SK-N-SH (cell line): ENCODE data around the gene LARGE1. TPM values are rescaled to one million over a fixed set of nuclear protein-coding genes. Genes with fewer than 3 reads are reported as not detected.

Source experiments
- CTCF ChIA-PET: fragments of 300-600, 350-600 bp; formaldehyde crosslinking; extraction: SDS; loops from one replicate; lab custom pipeline; 2021; lab: Yijun Ruan, JAX
- POLR2A ChIA-PET: fragments of 350-600 bp; sonication (Branson Sonifier 250); formaldehyde crosslinking; extraction: SDS; loops from one replicate; lab custom pipeline; 2020; ENCODE audit warnings: antibody characterized with exemption, inconsistent platforms; lab: Yijun Ruan, JAX
- DNase-seq: peaks from one replicate; pipeline ENCODE4 v3.0.0; 2012
- H2AFZ ChIP-seq: fragments of 200-600 bp; sonication (generic); 2 replicates; pipeline ENCODE4 v1.8.1; 2016; ENCODE audit warnings: antibody characterized with exemption, mild to moderate bottlenecking, low read depth
- H3F3A ChIP-seq: fragments of 200-600 bp; sonication (generic); replicated peaks from 2 replicates; pipeline ENCODE3; 2016; ENCODE audit warnings: antibody characterized with exemption, mild to moderate bottlenecking; ENCODE audit not compliant: insufficient read depth
- H3K27ac ChIP-seq, 2 experiments: fragments of 200-500 bp in 1 of 2; fragments of 200-600 bp in 1 of 2; sonication (Bioruptor generic) in 1 of 2; sonication (generic), shearing (Covaris generic) in 1 of 2; 2 replicates each; pipeline versions ENCODE4 v1.5.1 to v1.6.1; 2014 to 2016; ENCODE audit warnings: low read depth in 2 of 2, inconsistent platforms in 1 of 2, low read length in 1 of 2, mild to moderate bottlenecking in 1 of 2, mixed read lengths in 1 of 2
- H3K27me3 ChIP-seq: fragments of 200-600 bp; sonication (generic), shearing (Covaris generic); 2 replicates; pipeline ENCODE4 v1.6.1; 2016; ENCODE audit warnings: mixed run types; ENCODE audit not compliant: insufficient read depth
- H3K36me3 ChIP-seq, 2 experiments: fragments of 200-500 bp in 1 of 2; fragments of 200-600 bp in 1 of 2; sonication (Bioruptor generic) in 1 of 2; sonication (generic) in 1 of 2; replicated peaks in 1 of 2; 2 replicates each; pipeline versions ENCODE3 to v1.5.1; 2014 to 2016; ENCODE audit warnings: low read length in 1 of 2, mild to moderate bottlenecking in 1 of 2; ENCODE audit not compliant: insufficient read depth in 2 of 2, control insufficient read depth in 1 of 2
- H3K4me1 ChIP-seq, 2 experiments: fragments of 200-500 bp in 1 of 2; fragments of 200-600 bp in 1 of 2; sonication (Bioruptor generic) in 1 of 2; sonication (generic), shearing (Covaris generic) in 1 of 2; 2 replicates each; pipeline versions ENCODE4 v1.5.1 to v1.6.1; 2014 to 2016; ENCODE audit warnings: low read depth in 1 of 2, low read length in 1 of 2, mixed run types in 1 of 2; ENCODE audit not compliant: insufficient read depth in 2 of 2, control insufficient read depth in 1 of 2
- H3K4me2 ChIP-seq: fragments of 200-600 bp; sonication (generic), shearing (Covaris generic); 2 replicates; pipeline ENCODE4 v1.6.1; 2017; ENCODE audit warnings: mixed run types
- H3K4me3 ChIP-seq, 2 experiments: fragments of 200-500 bp in 1 of 2; fragments of 200-600 bp in 1 of 2; sonication (Bioruptor generic) in 1 of 2; sonication (generic), shearing (Covaris generic) in 1 of 2; 2 replicates each; pipeline versions ENCODE4 v1.5.1 to v1.8.1; 2014 to 2016; ENCODE audit warnings: low read depth in 2 of 2, inconsistent platforms in 1 of 2, low read length in 1 of 2, mild to moderate bottlenecking in 1 of 2, mixed read lengths in 1 of 2, moderate library complexity in 1 of 2
- H3K79me2 ChIP-seq: fragments of 200-600 bp; sonication (generic); 2 replicates; pipeline ENCODE4 v1.8.1; 2017; ENCODE audit warnings: mild to moderate bottlenecking; ENCODE audit not compliant: insufficient read depth
- H3K9ac ChIP-seq: fragments of 200-600 bp; sonication (generic); 2 replicates; pipeline ENCODE4 v1.6.1; 2017; ENCODE audit warnings: mixed run types
- H3K9me2 ChIP-seq: fragments of 200-600 bp; sonication (generic); 2 replicates; pipeline ENCODE4 v1.6.1; 2017; ENCODE audit warnings: mixed run types
- H3K9me3 ChIP-seq: fragments of 200-600 bp; sonication (generic); 2 replicates; pipeline ENCODE4 v1.6.1; 2017; ENCODE audit warnings: mixed run types, mild to moderate bottlenecking, moderate library complexity
- H4K20me1 ChIP-seq: fragments of 200-600 bp; sonication (generic); 2 replicates; pipeline ENCODE4 v1.6.1; 2017; ENCODE audit warnings: mild to moderate bottlenecking, mixed run types; ENCODE audit not compliant: insufficient read depth
- CHD2 ChIP-seq: fragments of 150-350 bp; IDR thresholded peaks from 2 replicates; pipeline ENCODE4 v1.6.1; 2018; ENCODE audit warnings: low read length; ENCODE audit not compliant: partially characterized antibody
- CTCF ChIP-seq: fragments of 200-600 bp; sonication (generic); IDR thresholded peaks from 2 replicates; pipeline ENCODE4 v1.6.1; 2017; ENCODE audit warnings: antibody characterized with exemption, mild to moderate bottlenecking, moderate library complexity
- FOXM1 ChIP-seq: IDR thresholded peaks from 2 replicates; pipeline ENCODE4 v1.4.0; 2012; ENCODE audit warnings: low read depth, mild to moderate bottlenecking
- MEF2A ChIP-seq: IDR thresholded peaks from 2 replicates; pipeline ENCODE4 v1.4.0; 2012; ENCODE audit warnings: low read depth, borderline replicate concordance
- NFIC ChIP-seq: IDR thresholded peaks from 2 replicates; pipeline ENCODE4 v1.4.0; 2012; ENCODE audit warnings: borderline replicate concordance
- NRF1 ChIP-seq: IDR thresholded peaks from 2 replicates; pipeline ENCODE4 v1.6.1; 2012; ENCODE audit warnings: low read depth, mild to moderate bottlenecking, low read length
- POLR2AphosphoS5 ChIP-seq: IDR thresholded peaks from 2 replicates; pipeline ENCODE4 v1.6.1; 2012; ENCODE audit warnings: low read depth, low read length
- RCOR1 ChIP-seq: fragments of 150-350 bp; IDR thresholded peaks from 2 replicates; pipeline ENCODE4 v1.6.1; 2017; ENCODE audit warnings: antibody characterized with exemption, low read length
- RFX5 ChIP-seq: IDR thresholded peaks from 2 replicates; pipeline ENCODE4 v1.6.1; 2012; ENCODE audit warnings: mild to moderate bottlenecking, improper control_type of control experiment, low read length
- RXRA ChIP-seq: IDR thresholded peaks from 2 replicates; pipeline ENCODE4 v1.4.0; 2012; ENCODE audit warnings: low read depth, mild to moderate bottlenecking, borderline replicate concordance
- SIN3A ChIP-seq: IDR thresholded peaks from 2 replicates; pipeline ENCODE4 v1.6.1; 2012; ENCODE audit warnings: low read depth, mild to moderate bottlenecking, low read length, moderate library complexity, borderline replicate concordance
- TCF12 ChIP-seq: IDR thresholded peaks from 2 replicates; pipeline ENCODE4 v1.4.0; 2012
- TEAD4 ChIP-seq: IDR thresholded peaks from 2 replicates; pipeline ENCODE4 v1.4.0; 2012; ENCODE audit warnings: mild to moderate bottlenecking, borderline replicate concordance; ENCODE audit not compliant: insufficient read depth
- USF2 ChIP-seq: fragments of 150-350 bp; IDR thresholded peaks from 2 replicates; pipeline ENCODE4 v1.6.1; 2017; ENCODE audit warnings: antibody characterized with exemption, low read length, low read depth, borderline replicate concordance
- YY1 ChIP-seq: IDR thresholded peaks from 2 replicates; pipeline ENCODE4 v1.4.0; 2012; ENCODE audit warnings: low read depth, mild to moderate bottlenecking
- ZBTB33 ChIP-seq: IDR thresholded peaks from 2 replicates; pipeline ENCODE4 v1.4.0; 2012; ENCODE audit warnings: low read depth, borderline replicate concordance
- WGBS: methylation state at CpG from one replicate; pipeline ENCODE4 v1.1.6; 2017; ENCODE audit warnings: low lambda C conversion rate; 5-methylcytosine and 5-hydroxymethylcytosine counted together
- polyA plus RNA-seq, 3 experiments: library from polyadenylated mRNA; depleted of rRNA; stranded (reverse); fragments of >200 nt; gene quantifications; 2 replicates each; pipeline ENCODE4 v1.2.3, GENCODE V29; 2012
- TF ChIP-seq, protein P1 (sequence below): IDR thresholded peaks from 2 replicates; pipeline ENCODE4 v1.6.1; 2012; ENCODE audit warnings: mild to moderate bottlenecking, low read depth, low read length, moderate library complexity
- TF ChIP-seq, protein P2 (sequence below): IDR thresholded peaks from 2 replicates; pipeline ENCODE4 v1.4.0; 2012; ENCODE audit warnings: low read depth, borderline replicate concordance
- TF ChIP-seq, protein P3 (sequence below): fragments of 150-350 bp; IDR thresholded peaks from 2 replicates; pipeline ENCODE4 v1.6.1; 2016; ENCODE audit warnings: mild to moderate bottlenecking, low read depth, low read length

Gene LARGE1
- polyA plus RNA-seq, 1 of the 3 experiments (the other 2 are of a cell fraction), result 1.1 TPM

DNA sequence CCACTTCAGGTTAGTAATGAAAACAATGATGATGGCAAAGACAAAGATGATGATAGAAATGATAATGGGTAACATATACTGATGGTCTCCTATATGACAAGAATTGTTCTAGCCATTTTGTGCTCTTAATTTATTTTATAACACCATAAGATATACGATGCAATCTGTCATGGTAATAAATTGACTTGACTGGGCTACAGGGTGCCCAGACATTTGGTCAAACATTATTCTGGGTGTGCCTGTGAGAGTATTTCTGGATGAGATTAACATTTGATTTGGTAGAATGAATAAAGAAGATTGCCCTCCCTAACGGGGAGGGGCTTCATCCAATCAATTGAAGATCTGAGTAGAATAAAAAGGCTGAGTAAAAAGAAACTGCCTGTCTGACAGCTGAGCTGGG lies 237.3 kb downstream of the LARGE1 start:
- Histone ChIP-seq H3K4me2 (no peak overlapping the region), H4K20me1 (no peaks in the 10 kb centered on the region), H3F3A (no peaks in the 10 kb centered on the region), H3K4me1 (no peaks in the 10 kb centered on the region; a peak in 1 of 4 replicates), H3K36me3 (no peaks in the 10 kb centered on the region), H3K9me2 (no peaks in the 10 kb centered on the region), H3K4me3 (no peak overlapping the region), H2AFZ (no peak overlapping the region), H3K9ac (no peak overlapping the region), H3K27ac (no peak overlapping the region), H3K79me2 (no peaks in the 10 kb centered on the region), H3K27me3 (no peaks in the 10 kb centered on the region), H3K9me3 (no peaks in the 10 kb centered on the region)
- DNase-seq, result no peak
- ChIA-PET CTCF (no interaction called here), POLR2A (no interaction called here)
- WGBS, result 4% methylated on average over 2 of the region's 2 CpGs
- TF ChIP-seq TCF12 (no peak), RCOR1 (no peak), CHD2 (no peak), USF2 (no peak), TEAD4 (no peak), POLR2AphosphoS5 (no peak), ZBTB33 (no peak), RXRA (no peak), SIN3A (no peak), RFX5 (no peak), NFIC (no peak), FOXM1 (no peak), YY1 (no peak), CTCF (no peak), NRF1 (no peak), MEF2A (no peak)
- TF ChIP-seq, protein P1, sequence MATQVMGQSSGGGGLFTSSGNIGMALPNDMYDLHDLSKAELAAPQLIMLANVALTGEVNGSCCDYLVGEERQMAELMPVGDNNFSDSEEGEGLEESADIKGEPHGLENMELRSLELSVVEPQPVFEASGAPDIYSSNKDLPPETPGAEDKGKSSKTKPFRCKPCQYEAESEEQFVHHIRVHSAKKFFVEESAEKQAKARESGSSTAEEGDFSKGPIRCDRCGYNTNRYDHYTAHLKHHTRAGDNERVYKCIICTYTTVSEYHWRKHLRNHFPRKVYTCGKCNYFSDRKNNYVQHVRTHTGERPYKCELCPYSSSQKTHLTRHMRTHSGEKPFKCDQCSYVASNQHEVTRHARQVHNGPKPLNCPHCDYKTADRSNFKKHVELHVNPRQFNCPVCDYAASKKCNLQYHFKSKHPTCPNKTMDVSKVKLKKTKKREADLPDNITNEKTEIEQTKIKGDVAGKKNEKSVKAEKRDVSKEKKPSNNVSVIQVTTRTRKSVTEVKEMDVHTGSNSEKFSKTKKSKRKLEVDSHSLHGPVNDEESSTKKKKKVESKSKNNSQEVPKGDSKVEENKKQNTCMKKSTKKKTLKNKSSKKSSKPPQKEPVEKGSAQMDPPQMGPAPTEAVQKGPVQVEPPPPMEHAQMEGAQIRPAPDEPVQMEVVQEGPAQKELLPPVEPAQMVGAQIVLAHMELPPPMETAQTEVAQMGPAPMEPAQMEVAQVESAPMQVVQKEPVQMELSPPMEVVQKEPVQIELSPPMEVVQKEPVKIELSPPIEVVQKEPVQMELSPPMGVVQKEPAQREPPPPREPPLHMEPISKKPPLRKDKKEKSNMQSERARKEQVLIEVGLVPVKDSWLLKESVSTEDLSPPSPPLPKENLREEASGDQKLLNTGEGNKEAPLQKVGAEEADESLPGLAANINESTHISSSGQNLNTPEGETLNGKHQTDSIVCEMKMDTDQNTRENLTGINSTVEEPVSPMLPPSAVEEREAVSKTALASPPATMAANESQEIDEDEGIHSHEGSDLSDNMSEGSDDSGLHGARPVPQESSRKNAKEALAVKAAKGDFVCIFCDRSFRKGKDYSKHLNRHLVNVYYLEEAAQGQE, result no peak
- TF ChIP-seq, protein P2, sequence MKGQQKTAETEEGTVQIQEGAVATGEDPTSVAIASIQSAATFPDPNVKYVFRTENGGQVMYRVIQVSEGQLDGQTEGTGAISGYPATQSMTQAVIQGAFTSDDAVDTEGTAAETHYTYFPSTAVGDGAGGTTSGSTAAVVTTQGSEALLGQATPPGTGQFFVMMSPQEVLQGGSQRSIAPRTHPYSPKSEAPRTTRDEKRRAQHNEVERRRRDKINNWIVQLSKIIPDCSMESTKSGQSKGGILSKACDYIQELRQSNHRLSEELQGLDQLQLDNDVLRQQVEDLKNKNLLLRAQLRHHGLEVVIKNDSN, result no peak
- TF ChIP-seq, protein P3, sequence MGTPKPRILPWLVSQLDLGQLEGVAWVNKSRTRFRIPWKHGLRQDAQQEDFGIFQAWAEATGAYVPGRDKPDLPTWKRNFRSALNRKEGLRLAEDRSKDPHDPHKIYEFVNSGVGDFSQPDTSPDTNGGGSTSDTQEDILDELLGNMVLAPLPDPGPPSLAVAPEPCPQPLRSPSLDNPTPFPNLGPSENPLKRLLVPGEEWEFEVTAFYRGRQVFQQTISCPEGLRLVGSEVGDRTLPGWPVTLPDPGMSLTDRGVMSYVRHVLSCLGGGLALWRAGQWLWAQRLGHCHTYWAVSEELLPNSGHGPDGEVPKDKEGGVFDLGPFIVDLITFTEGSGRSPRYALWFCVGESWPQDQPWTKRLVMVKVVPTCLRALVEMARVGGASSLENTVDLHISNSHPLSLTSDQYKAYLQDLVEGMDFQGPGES, result no peak
